ENCODE data around the gene BRSK2. TPM values are rescaled to one million over a fixed set of nuclear protein-coding genes. Genes with fewer than 3 reads are reported as not detected.
A peak's percentile ranks its signal among the peaks of the same experiment; 100 is the strongest.
"Not testable (repeated sequence)": the region's sequence is repeated elsewhere in the genome, so short reads cannot be mapped to it uniquely, and the experiment has no call there.

Gene BRSK2
- total RNA-seq, 1 experiment from 2014 or later = 0.55 TPM

DNA sequence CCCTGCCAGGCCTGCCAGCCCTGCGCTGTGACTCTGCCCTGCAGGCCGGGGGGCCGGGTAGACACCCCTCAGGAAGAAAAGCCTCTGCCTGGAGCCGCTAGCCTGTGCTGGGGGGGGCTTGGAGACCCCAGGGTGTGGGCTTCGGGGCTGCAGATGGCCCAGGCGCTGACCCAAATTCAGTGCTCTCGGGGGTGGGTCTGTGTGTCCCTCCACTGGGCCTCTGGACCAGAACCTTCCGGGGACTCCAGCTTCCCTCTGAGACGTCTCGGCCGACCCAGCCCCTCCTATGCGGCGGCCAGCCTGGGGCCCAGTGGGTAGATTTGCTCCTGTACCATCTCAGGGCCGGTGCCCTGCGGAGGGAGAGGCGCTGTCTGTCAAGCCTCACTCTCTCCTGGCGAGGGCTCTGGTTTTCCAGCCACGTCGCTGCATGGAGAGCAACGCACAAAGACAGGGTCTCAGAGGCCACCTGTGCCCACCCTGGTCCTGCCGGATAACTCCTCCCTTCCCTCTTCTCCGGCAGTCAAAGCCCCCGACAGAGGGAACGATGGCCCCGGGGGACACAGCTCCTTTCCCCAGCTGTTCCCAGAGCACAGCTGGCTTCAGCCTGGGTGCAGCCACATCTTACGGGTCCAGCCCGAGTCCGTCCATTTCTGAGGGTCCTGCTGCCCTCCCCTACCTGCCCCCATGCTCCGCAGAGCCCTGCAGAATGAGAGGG is 40.2 kb upstream of the BRSK2 start:
- Histone ChIP-seq H3K27me3 (replicated peaks) (no peaks in the 10 kb centered on the region), H3K9me3 (replicated peaks) (no peaks in the 10 kb centered on the region), H3K27ac (no peak overlapping the region), H3K4me1 (replicated peaks) (no peaks in the 10 kb centered on the region), H3K4me3 (no peak overlapping the region), H3K36me3 (no peaks in the 10 kb centered on the region)
- no peak for DNase-seq (ENCODE audit: low read depth in 1 of 2, low spot score in 2 of 2)

DNA sequence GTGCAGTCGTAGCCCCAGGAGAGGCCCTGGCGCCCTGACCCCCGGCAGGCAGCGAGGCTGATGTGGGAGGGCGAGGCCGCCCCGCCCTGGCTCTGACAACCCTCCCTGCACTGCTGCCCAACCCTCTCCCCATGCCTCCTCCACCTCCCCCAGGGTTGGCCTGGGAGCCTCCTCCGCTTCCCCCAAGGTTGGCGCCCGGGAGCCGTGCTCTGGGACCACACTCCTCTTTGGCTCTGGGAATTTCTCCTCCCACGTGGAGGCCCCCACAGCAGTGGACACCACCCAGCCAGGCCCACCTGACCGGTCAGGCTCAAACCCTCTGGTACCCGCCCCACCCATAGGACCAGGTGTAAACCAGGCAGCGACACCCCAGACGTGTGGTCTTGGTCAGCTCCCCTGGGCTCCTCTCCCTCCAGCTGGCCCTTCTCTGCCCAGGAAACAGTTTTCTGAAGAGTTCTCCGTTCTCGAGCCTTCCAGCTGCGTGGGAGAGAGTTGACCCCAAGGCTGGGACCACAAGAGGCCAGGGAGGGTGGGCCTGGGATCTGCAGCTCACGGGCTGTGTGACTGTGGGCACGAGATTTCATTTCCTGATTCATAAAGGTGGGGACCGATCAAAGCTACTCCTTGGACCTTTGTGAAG is 39.5 kb upstream of the BRSK2 start:
- Histone ChIP-seq H3K4me3 (no peak overlapping the region), H3K27me3 (replicated peaks) (no peaks in the 10 kb centered on the region), H3K9me3 (replicated peaks) (no peaks in the 10 kb centered on the region), H3K4me1 (replicated peaks) (no peaks in the 10 kb centered on the region), H3K27ac (no peak overlapping the region), H3K36me3 (no peaks in the 10 kb centered on the region)
- no peak for DNase-seq (ENCODE audit: low read depth in 1 of 2, low spot score in 2 of 2)

DNA sequence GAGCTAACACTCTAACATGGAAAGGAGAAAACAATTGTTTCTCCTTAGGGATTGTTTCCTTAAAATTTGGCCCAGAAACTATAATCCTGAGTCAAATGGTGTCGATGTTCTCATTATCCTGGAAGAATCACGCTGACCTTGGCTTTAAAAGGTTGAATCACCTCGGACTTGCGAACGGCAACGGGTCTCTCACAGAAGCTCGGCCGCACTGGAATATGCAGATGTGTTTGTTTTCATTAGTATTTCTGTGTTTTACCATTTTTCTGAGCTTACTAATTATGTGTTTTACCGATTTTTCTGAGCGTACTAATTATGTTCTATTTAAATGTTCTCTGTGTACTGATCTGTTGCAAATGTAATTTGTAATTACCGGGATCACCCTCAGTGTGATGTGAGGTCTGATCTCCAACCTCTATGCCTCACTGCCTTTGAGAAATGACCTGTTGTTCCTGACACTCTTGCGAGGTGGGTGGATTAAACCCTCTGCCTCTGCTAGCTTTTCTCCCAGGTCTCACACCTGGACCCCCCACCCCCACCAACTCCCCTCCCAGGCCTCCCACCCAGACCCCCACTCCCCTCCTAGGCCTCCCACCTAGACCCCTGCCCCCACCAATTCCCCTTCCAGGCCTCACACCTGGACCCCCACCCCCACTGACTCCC is 38.3 kb upstream of the BRSK2 start:
- no peaks in the 10 kb centered on the region for H3K36me3 ChIP-seq
- no peak for DNase-seq (ENCODE audit: low read depth in 1 of 2, low spot score in 2 of 2)
- no peaks in the 10 kb centered on the region for H3K27me3 ChIP-seq (replicated peaks)
- H3K4me3 ChIP-seq = no peak overlapping the region
- no peaks in the 10 kb centered on the region for H3K9me3 ChIP-seq (replicated peaks)
- no peak overlapping the region for H3K27ac ChIP-seq
- peaks cover 5% of the 10 kb centered on the region for H3K4me1 ChIP-seq (replicated peaks)

DNA sequence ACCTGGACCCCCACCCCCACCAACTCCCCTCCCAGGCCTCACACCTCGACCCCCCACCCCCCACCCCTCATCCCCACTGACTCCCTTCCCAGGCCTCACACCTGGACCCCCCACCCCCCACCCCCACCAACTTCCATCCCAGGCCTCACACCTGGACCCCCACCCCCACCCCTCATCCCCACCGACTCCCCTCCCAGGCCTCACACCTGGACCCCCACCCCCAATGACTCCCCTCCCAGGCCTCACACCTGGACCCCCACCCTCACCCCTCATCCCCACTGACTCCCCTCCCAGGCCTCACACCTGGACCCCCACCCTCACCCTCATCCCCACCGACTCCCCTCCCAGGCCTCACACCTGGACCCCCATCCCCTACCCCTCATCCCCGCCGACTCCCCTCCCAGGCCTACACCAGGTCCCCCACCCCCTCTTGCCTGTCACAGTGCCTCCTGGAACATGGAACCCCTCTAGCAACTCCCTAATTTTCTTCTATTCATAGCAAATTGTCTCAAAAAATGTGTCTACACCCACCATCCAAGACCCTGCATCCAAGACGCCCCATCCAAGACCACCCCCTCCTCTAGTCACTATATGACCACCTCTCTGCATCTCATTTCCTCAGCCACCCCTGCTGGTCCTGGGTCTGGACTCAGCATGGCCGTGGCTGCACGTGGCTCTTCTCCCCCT is 36.9 kb upstream of the BRSK2 start:
- H3K4me3 ChIP-seq = no peak overlapping the region
- no peak overlapping the region for H3K27ac ChIP-seq
- no peaks in the 10 kb centered on the region for H3K27me3 ChIP-seq (replicated peaks)
- DNase-seq (ENCODE audit: low read depth in 1 of 2, low spot score in 2 of 2) = no peak
- peaks cover 12% of the 10 kb centered on the region for H3K4me1 ChIP-seq (replicated peaks)
- H3K9me3 ChIP-seq (replicated peaks) = no peaks in the 10 kb centered on the region
- no peaks in the 10 kb centered on the region for H3K36me3 ChIP-seq

DNA sequence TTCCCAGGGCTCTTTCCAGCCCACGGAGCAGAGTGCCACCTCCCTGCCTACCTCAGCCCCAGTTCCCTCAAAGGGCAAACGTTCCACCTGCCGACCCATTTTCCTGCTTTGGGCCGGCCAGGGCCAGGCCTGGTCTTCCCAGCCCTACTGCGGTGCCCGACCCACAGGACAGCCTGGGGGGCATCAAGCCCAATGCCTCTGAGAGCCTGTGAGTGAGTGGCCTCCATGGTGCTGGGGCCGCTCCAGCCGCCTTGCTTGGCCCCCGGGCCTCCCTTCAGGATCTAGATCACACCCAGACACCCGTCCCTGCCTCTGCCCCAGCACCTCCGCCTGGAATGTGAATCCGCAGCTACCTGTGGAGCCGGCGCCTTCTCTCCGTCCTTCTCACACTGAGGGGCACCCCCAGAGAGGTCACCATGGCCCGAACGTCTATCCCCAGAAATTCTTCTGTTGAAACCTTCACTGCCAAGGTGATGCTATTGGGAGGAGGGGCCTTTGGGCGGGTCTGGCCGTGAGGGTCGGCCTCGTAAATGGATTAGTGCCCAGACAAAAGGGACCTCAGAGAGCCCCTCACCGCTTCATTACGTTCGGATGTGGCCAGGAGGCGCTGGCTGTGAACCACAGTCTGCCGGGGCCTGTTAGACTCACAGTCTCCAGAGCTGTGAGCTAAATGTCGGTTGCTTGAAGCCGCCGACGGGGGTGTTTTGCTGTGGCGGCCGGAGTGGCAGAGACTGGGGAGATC is 36.2 kb upstream of the BRSK2 start:
- H3K4me1 ChIP-seq (replicated peaks) = peaks cover 19% of the 10 kb centered on the region
- H3K4me3 ChIP-seq = no peak overlapping the region
- H3K9me3 ChIP-seq (replicated peaks) = no peaks in the 10 kb centered on the region
- no peak for DNase-seq (ENCODE audit: low read depth in 1 of 2, low spot score in 2 of 2)
- H3K27me3 ChIP-seq (replicated peaks) = no peaks in the 10 kb centered on the region
- no peaks in the 10 kb centered on the region for H3K36me3 ChIP-seq
- H3K27ac ChIP-seq = no peak overlapping the region

DNA sequence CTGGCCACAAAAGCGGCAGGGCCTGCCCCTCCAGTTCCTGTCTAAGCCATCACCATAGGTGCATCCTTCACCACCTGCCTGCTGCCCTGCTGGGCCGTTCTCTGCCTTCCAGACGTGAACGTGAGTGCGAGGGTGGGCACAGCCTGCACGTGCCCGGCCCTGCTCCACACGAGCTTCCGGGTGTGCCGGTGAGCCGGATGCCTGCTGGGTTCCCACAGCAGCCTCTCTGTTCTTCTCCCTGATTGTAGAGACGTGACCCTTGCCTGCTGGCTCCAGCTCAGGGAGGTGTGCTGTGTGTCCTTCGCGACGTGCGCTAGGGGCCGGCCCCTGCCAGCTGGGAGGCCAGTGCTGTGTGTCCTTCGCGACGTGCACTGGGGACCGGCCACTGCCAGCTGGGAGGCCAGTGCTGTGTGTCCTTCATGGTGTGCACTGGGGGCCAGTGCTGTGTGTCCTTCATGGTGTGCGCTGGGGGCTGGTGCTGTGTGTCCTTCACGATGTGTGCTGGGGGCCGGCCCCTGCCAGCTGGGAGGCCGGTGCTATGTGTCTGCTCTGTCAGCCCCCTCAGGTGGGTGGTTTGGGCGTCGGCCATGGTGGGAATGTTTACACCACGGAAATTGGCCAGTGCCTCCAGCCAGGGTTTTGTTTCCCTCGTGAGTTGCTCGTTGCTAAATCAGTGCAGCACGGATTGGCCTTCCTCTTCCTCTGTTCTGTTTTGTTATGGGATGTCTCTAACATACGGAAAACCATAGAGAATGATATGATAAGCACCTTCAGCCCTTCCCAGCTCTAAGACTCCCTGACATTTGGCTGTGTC is 35.4 kb upstream of the BRSK2 start:
- Histone ChIP-seq H3K4me1 (replicated peaks) (peaks cover 26% of the 10 kb centered on the region), H3K27me3 (replicated peaks) (no peaks in the 10 kb centered on the region), H3K27ac (no peak overlapping the region), H3K36me3 (no peaks in the 10 kb centered on the region), H3K4me3 (no peak overlapping the region), H3K9me3 (replicated peaks) (no peaks in the 10 kb centered on the region)
- DNase-seq (ENCODE audit: low read depth in 1 of 2, low spot score in 2 of 2) = no peak

DNA sequence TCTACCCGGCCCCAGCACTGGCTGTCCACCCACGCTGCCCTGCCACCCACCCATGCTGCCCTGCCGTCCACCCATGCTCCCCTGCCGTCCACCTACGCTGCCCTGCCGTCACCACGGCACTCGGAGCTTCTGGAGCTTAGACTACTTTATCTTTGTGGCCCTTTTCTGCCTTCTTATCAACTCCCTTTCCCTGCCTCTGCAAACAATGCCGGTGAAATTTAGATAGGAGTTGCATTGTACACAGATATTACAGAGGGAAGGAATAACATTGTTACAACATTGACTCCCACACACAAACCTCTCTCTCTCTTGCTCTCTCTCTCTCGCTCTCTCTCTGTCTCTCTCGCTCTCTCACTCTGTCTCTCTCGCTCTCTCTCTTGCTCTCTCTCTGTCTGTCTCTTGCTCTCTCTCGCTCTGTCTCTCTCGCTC is 33.7 kb upstream of the BRSK2 start:
- no peaks in the 10 kb centered on the region for H3K9me3 ChIP-seq (replicated peaks)
- H3K4me3 ChIP-seq = no peak overlapping the region
- no peaks in the 10 kb centered on the region for H3K27me3 ChIP-seq (replicated peaks)
- no peak for DNase-seq (ENCODE audit: low read depth in 1 of 2, low spot score in 2 of 2)
- H3K4me1 ChIP-seq (replicated peaks) = peaks cover 26% of the 10 kb centered on the region
- no peak overlapping the region for H3K27ac ChIP-seq
- no peaks in the 10 kb centered on the region for H3K36me3 ChIP-seq

DNA sequence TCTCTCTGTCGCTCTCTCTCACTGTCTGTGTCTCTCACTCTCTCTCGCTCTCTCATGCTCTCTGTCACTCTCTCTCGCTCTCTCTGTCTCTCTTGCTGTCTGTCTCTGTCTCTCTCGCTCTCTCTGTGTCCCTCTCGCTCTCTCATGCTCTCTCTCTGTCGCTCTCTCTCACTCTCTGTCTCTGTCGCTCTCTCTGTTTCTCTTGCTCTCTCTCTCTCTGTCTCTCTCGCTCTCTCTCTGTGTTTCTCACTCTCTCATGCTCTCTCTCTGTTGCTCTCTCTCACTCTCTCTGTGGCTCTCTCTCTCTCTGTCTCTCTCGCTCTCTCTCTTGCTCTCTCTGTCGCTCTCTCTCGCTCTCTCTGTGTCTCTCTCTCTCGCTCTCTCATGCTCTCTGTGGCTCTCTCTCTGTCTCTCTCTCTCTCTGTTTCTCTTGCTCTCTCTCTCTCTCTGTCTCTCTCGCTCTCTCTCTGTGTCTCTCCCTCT is 33.2 kb upstream of the BRSK2 start:
- Histone ChIP-seq H3K27me3 (replicated peaks) (no peaks in the 10 kb centered on the region), H3K9me3 (replicated peaks) (no peaks in the 10 kb centered on the region), H3K4me1 (replicated peaks) (peaks cover 26% of the 10 kb centered on the region), H3K27ac (peak overlapping the region; percentile 89), H3K36me3 (no peaks in the 10 kb centered on the region), H3K4me3 (no peak overlapping the region)
- no peak for DNase-seq (ENCODE audit: low read depth in 1 of 2, low spot score in 2 of 2)

DNA sequence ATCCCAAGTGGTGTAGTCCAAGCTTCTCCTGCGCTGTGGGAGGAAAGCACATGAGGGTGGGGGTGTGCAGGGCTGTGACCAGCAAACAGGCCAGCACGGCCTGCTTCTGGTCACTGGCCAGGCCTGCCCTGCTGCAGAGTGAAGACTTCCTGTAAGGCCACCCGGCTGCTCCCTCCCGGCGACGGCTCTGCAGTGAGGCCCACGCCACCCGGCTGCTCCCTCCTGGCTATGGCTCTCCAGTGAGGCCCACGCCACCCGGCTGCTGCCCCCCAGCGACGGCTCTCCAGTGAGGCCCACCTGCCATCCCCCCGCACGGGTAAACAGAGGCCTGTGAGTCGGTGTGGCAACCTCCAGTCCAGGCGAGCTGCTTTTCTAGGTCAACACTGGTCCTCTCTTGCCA is 31.4 kb upstream of the BRSK2 start:
- Histone ChIP-seq H3K9me3 (replicated peaks) (no peaks in the 10 kb centered on the region), H3K4me1 (replicated peaks) (peaks cover 26% of the 10 kb centered on the region), H3K27me3 (replicated peaks) (no peaks in the 10 kb centered on the region), H3K36me3 (no peaks in the 10 kb centered on the region), H3K4me3 (no peak overlapping the region), H3K27ac (peak overlapping the region; percentile 89)
- DNase-seq (ENCODE audit: low read depth in 1 of 2, low spot score in 2 of 2) = peak; percentile 79 to 85

DNA sequence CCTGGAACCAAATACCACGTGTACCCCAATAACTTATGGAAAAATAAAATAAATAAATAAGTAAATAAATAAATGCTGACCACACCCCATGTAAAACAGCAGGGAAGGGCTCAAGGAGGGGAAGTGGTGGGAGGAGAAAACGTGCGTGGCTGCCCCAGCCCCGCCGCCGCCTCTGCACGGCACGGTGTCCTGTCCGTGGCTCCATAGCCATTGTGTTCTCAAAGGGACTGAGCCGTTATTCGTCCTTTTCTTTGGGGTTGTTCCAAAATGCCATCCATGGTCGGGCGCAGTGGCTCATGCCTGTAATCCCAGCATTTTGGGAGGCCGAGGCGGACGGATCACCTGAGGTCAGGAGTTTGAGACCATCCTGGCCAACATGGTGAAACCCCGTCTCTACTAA is 30.8 kb upstream of the BRSK2 start:
- H3K9me3 ChIP-seq (replicated peaks); H3K27me3 ChIP-seq (replicated peaks); DNase-seq (ENCODE audit: low read depth in 1 of 2, low spot score in 2 of 2); H3K36me3 ChIP-seq; H3K4me3 ChIP-seq: not testable (repeated sequence)
- Histone ChIP-seq H3K27ac (peak overlapping the region; percentile 89), H3K4me1 (replicated peaks) (peaks cover 26% of the 10 kb centered on the region)

DNA sequence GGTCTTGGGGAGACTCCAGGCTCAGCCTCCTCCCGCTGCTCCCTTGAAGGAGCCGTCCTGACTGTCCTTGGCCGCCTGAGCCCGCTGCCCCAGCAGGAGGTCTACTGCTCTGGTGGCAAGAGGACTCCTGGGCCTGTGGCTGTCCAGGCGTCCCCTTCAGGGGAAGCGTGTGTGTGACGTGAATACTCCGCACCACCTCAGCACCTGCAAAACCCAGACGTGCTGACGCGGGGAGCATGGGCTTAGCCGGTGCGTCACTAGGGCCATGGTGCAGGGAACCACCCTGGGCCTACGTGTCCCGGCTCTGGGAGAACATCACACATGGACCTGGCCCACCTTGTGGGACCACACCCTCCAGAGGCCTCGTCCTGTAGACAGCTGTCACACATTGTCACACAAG is 30.2 kb upstream of the BRSK2 start:
- Histone ChIP-seq H3K27ac (no peak overlapping the region), H3K36me3 (no peaks in the 10 kb centered on the region), H3K4me1 (replicated peaks) (peaks cover 26% of the 10 kb centered on the region), H3K9me3 (replicated peaks) (no peaks in the 10 kb centered on the region), H3K27me3 (replicated peaks) (no peaks in the 10 kb centered on the region), H3K4me3 (no peak overlapping the region)
- no peak for DNase-seq (ENCODE audit: low read depth in 1 of 2, low spot score in 2 of 2)

DNA sequence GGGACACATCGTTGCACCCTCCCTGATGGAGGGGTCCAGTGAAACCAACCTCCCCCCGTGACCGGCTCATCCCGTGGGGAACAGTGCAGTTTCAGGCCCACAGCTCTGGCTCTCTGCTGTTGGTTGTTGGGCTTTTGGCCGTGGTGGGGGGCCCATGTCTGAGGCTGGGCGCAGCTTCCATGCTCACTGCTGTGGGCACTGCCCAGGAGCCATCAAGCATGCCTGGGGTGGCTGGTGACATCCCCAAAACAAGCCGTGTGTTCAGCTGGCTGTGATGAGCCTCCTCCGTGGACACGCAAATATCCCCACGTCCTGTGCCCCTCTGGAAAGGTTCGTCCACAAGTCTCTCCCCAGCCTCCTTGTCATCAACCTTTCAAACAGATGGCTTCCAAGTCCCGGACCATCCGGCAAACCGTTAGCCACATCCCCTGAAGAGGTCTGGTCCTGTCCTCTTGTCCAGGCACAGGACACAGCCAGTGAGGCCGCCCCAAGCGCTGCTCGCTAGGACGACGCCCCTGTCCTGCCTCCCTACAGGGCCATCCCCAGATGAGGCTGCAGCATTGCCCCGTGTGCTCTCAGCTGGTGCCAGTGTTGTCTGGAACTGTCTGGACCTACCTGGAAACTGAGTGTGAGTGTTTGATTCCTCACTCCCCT is 29.4 kb upstream of the BRSK2 start:
- Histone ChIP-seq H3K27me3 (replicated peaks) (no peaks in the 10 kb centered on the region), H3K9me3 (replicated peaks) (no peaks in the 10 kb centered on the region), H3K36me3 (no peaks in the 10 kb centered on the region), H3K4me1 (replicated peaks) (peaks cover 26% of the 10 kb centered on the region), H3K4me3 (no peak overlapping the region), H3K27ac (no peak overlapping the region)
- no peak for DNase-seq (ENCODE audit: low read depth in 1 of 2, low spot score in 2 of 2)

Measured in SJSA1 (cell line).